K562 (cell line): ENCODE results near the gene CENPH. TPM values are rescaled to one million over a fixed set of nuclear protein-coding genes. Genes with fewer than 3 reads are reported as not detected.

Source experiments
- BMI1 ChIP-seq: fragments of 150-350 bp; IDR thresholded peaks from 2 replicates; pipeline ENCODE4 v1.6.1; 2014; ENCODE audit warnings: low read length
- CBFA2T3 ChIP-seq: fragments of 450-650 bp; IDR thresholded peaks from 2 replicates; pipeline ENCODE4 v1.6.1; 2017
- CBX3 ChIP-seq, 2 experiments: IDR thresholded peaks; 1 replicate in 1 of 2; 2 replicates in 1 of 2; pipeline ENCODE4 v1.6.1; 2012; ENCODE audit warnings: inconsistent platforms in 2 of 2, low read length in 2 of 2, borderline replicate concordance in 1 of 2, control low read depth in 1 of 2
- CEBPB ChIP-seq: fragments of 450-650 bp; IDR thresholded peaks from 2 replicates; pipeline ENCODE4 v1.6.1; 2016; ENCODE audit warnings: missing genetic modification characterization, missing compliant biosample characterization
- EHMT2 ChIP-seq: fragments of 450-650 bp; IDR thresholded peaks from 2 replicates; pipeline ENCODE4 v1.6.1; 2018; ENCODE audit warnings: antibody characterized with exemption
- FOS ChIP-seq: IDR thresholded peaks from 3 replicates; pipeline ENCODE4 v1.6.1; 2011; ENCODE audit not compliant: insufficient read length; ENCODE audit errors: extremely low read depth
- GATA2 ChIP-seq: sonication (generic); formaldehyde crosslinking; IDR thresholded peaks from 2 replicates; pipeline ENCODE4 v1.4.0; 2020; ENCODE audit warnings: mild to moderate bottlenecking, missing genetic modification reagents
- HNRNPK ChIP-seq: fragments of 200-400 bp; formaldehyde crosslinking; IDR thresholded peaks from one replicate; pipeline ENCODE4 v1.6.1; 2018; ENCODE audit warnings: mild to moderate bottlenecking, low read depth, low read length; ENCODE audit not compliant: poor library complexity, severe bottlenecking
- JUN ChIP-seq, 2 experiments: sonication (generic) in 1 of 2; formaldehyde crosslinking in 1 of 2; IDR thresholded peaks; 2 replicates each; pipeline versions ENCODE4 v1.6.1 to v1.8.0; 2012 to 2022; ENCODE audit warnings: borderline replicate concordance in 2 of 2, mild to moderate bottlenecking in 2 of 2, improper control_type of control experiment in 1 of 2, low read depth in 1 of 2, low read length in 1 of 2, missing genetic modification reagents in 1 of 2
- L3MBTL2 ChIP-seq: fragments of 450-650 bp; IDR thresholded peaks from 2 replicates; pipeline ENCODE4 v1.6.1; 2016; ENCODE audit warnings: mild to moderate bottlenecking, moderate library complexity
- MITF ChIP-seq: IDR thresholded peaks from 2 replicates; pipeline ENCODE4 v1.6.1; 2014; ENCODE audit warnings: antibody characterized with exemption
- MLX ChIP-seq, 2 experiments: fragments of 450-650 bp in 1 of 2; sonication (generic) in 1 of 2; formaldehyde crosslinking; conservative IDR thresholded peaks; 2 replicates each; pipeline versions ENCODE4 v1.4.0 to v1.8.1; 2020 to 2022; ENCODE audit warnings: mild to moderate bottlenecking in 1 of 2, missing genetic modification reagents in 1 of 2
- MTA1 ChIP-seq: fragments of 450-650 bp; IDR thresholded peaks from 2 replicates; pipeline ENCODE4 v1.6.1; 2017; ENCODE audit warnings: borderline replicate concordance
- RBM22 ChIP-seq: fragments of 200-400 bp; formaldehyde crosslinking; IDR thresholded peaks from 2 replicates; pipeline ENCODE4 v1.6.1; 2018; ENCODE audit warnings: low read length, low read depth; ENCODE audit not compliant: poor library complexity, severe bottlenecking
- SMARCA4 ChIP-seq: fragments of 450-650 bp; IDR thresholded peaks from 2 replicates; pipeline ENCODE4 v1.6.1; 2016
- SMARCE1 ChIP-seq: fragments of 450-650 bp; IDR thresholded peaks from 2 replicates; pipeline ENCODE4 v1.7.1; 2016; ENCODE audit warnings: mild to moderate bottlenecking
- TEAD4 ChIP-seq, 2 experiments: sonication (generic) in 1 of 2; formaldehyde crosslinking in 1 of 2; IDR thresholded peaks; 2 replicates each; pipeline versions ENCODE4 v1.6.1 to v1.8.0; 2012 to 2022; ENCODE audit warnings: borderline replicate concordance in 1 of 2, inconsistent platforms in 1 of 2, low read length in 1 of 2, mild to moderate bottlenecking in 1 of 2, missing genetic modification reagents in 1 of 2
- TRIM24 ChIP-seq, 2 experiments: fragments of 450-650 bp; IDR thresholded peaks; 2 replicates each; pipeline ENCODE4 v1.6.1; 2016
- ZNF3 ChIP-seq: fragments of 250-450 bp; sonication (Bioruptor Pico); IDR thresholded peaks from 2 replicates; pipeline ENCODE4 v1.5.0; 2021; ENCODE audit warnings: mild to moderate bottlenecking, moderate library complexity
- polyA plus RNA-seq, 8 experiments: library from polyadenylated mRNA; depleted of rRNA in 4 of 8; stranded (reverse) in 5 of 8; unstranded in 3 of 8; fragments of >200 nt; fragmentation: Nextera tagmentation in 2 of 8; fragmentation: Illumina TruSeq in 1 of 8; extraction: Ambion mirVana in 2 of 8; extraction: Trizol in 1 of 8; gene quantifications; 2 replicates each; pipeline versions ENCODE4 v1.2.1 to v1.2.3, GENCODE V29; 2011 to 2014; ENCODE audit warnings: inconsistent platforms in 1 of 8, missing spikeins in 1 of 8
- total RNA-seq, 7 experiments: library from RNA; depleted of rRNA in 6 of 7; stranded (reverse); fragments of >200 nt in 6 of 7; fragmentation: Illumina TruSeq in 2 of 7; extraction: Trizol in 2 of 7; gene quantifications; 2 replicates each; pipeline versions ENCODE4 v1.2.1 to v1.2.3, GENCODE V29; 2011 to 2021; ENCODE audit warnings: low replicate concordance in 1 of 7
- TF ChIP-seq, protein P1 (sequence below): fragments of 450-650 bp; IDR thresholded peaks from 2 replicates; pipeline ENCODE4 v1.7.1; 2018; ENCODE audit warnings: mild to moderate bottlenecking, low read depth; ENCODE audit not compliant: partially characterized antibody

The CENPH gene
- total and polyA plus RNA-seq, 9 of the 15 experiments (the other 6 are each of a cell fraction or from before 2014, with no cell fraction given): 10.5 to 124 (median 74.9) TPM

DNA sequence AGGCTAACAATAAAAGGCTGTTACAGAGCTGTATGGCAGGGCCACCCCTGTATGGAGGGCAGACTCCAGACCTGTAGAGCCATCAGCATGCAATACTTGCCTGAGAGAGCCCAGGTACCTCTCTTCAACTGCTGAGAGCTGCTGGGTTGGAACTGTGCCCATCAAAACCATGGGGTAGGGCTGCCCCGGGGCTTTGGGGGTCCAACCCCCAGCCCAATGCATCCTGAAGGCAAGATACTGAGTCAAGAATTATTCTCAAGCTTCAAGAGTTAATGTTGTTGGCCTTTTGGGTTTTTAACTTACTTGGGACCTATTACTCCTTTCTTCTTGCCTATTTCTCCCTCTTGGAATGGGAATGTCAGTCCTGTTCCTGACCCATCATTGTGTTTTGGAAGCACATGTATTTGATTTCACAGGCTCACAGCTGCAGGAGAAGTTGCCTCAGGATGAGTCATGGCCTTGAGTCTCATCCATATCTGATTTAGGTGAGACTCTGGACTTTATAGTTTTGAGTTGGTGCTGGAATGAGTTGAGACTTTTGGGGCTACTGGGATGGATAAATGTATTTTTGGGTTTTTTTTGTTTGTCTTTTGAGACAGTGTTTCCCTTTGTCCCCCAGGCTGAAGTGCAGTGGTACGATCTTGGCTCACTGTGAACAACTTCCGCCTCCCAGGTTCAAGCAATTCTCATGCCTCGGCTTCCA, 24.3 kb downstream of the CENPH start (continued):
- peak; percentile 36 to 73; a peak in 3 of 4 replicates for TF ChIP-seq TRIM24 (IDR thresholded peaks at IDR 0.05)
- TF ChIP-seq MLX (CRISPR knock-in tag; conservative IDR thresholded peaks at IDR 0.05): no peak
- TF ChIP-seq SMARCE1: peak; percentile 91
- 0 out of 2 replicates have a peak, but pooled peaks have one; percentile 28 for TF ChIP-seq MITF
- peak; percentile 64 for TF ChIP-seq FOS
- TF ChIP-seq SMARCA4: peak; percentile 90
- TF ChIP-seq JUN (IDR thresholded peaks at IDR 0.05; ENCODE audit: borderline replicate concordance, low read depth, low read length): peak; percentile 97
- no peak for TF ChIP-seq JUN (CRISPR knock-in tag; IDR thresholded peaks at IDR 0.05; ENCODE audit: borderline replicate concordance)
- no peak for TF ChIP-seq RBM22
- 0 out of 2 replicates have a peak, but pooled peaks have one; percentile 37 for TF ChIP-seq MTA1
- TF ChIP-seq, protein P1, sequence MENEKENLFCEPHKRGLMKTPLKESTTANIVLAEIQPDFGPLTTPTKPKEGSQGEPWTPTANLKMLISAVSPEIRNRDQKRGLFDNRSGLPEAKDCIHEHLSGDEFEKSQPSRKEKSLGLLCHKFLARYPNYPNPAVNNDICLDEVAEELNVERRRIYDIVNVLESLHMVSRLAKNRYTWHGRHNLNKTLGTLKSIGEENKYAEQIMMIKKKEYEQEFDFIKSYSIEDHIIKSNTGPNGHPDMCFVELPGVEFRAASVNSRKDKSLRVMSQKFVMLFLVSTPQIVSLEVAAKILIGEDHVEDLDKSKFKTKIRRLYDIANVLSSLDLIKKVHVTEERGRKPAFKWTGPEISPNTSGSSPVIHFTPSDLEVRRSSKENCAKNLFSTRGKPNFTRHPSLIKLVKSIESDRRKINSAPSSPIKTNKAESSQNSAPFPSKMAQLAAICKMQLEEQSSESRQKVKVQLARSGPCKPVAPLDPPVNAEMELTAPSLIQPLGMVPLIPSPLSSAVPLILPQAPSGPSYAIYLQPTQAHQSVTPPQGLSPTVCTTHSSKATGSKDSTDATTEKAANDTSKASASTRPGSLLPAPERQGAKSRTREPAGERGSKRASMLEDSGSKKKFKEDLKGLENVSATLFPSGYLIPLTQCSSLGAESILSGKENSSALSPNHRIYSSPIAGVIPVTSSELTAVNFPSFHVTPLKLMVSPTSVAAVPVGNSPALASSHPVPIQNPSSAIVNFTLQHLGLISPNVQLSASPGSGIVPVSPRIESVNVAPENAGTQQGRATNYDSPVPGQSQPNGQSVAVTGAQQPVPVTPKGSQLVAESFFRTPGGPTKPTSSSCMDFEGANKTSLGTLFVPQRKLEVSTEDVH: no peak
- no peak for TF ChIP-seq BMI1
- peak; percentile 51 for TF ChIP-seq CEBPB (tag)
- TF ChIP-seq ZNF3: no peak
- TF ChIP-seq CBFA2T3: peak; percentile 28; the same call in 1 of the 2 replicates
- TF ChIP-seq GATA2 (CRISPR knock-in tag): peak; percentile 61; the same call in 1 of the 2 replicates
- TF ChIP-seq L3MBTL2: peak; percentile 73
- peak; percentile 22; the same call in 1 of the 2 replicates for TF ChIP-seq TEAD4 (IDR thresholded peaks at IDR 0.05; ENCODE audit: low read length)
- TF ChIP-seq TEAD4 (CRISPR knock-in tag; IDR thresholded peaks at IDR 0.05; ENCODE audit: borderline replicate concordance): no peak
- TF ChIP-seq HNRNPK: no peak
- peak in 1 of 2 experiments; percentile 41; a peak in 1 of 3 replicates for TF ChIP-seq CBX3 (IDR thresholded peaks at IDR 0.05; ENCODE audit: borderline replicate concordance in 1 of 2, low read length in 2 of 2)
- 0 out of 2 replicates have a peak, but pooled peaks have one; percentile 45 for TF ChIP-seq EHMT2
